ENCODE results near the gene TARDBP.

DNA sequence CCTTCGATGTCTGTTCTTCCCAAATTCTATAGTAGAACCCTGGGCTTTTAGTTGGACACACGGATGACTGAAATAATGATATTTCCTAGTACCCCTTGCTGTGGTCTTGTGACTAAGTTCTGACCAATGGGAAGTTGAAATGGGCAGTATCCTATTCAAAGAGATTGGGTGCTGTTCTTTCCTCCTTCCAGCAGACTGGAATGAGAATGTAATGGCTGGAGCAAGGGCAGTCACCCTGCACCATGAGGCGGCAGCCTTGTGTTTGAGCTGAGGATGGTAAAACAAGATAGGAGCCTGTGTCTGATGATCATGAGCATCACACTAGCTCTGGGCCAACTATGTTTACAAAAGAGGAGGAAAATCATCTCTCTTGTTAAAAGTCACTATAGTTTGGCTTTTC lies 52.5 kb downstream of the TARDBP start:
- TF ChIP-seq POLR2AphosphoS5 (IDR thresholded peaks at IDR 0.05), result no peak
- TF ChIP-seq CTCF (IDR thresholded peaks at IDR 0.05 in 8 of 11, conservative IDR thresholded peaks at IDR 0.05 in 3 of 11), result no peak
